ENCODE data around the gene DYNLT4.
A peak's percentile ranks its signal among the peaks of the same experiment; 100 is the strongest.

Gene DYNLT4

GRCh38 chr1:44792736-44793502 is 14.2 kb downstream of the DYNLT4 start:
- DNase-seq (ENCODE audit: extremely low read depth in 1 of 2, low read depth in 1 of 2) = no peak

GRCh38 chr1:44790968-44791801 is 16.0 kb downstream of the DYNLT4 start:
- DNase-seq (ENCODE audit: extremely low read depth in 1 of 2, low read depth in 1 of 2) = no peak

- DNase-seq (ENCODE audit: extremely low read depth in 1 of 2, low read depth in 1 of 2) = no peak
Measured at GRCh38 chr1:44788120-44788860, 18.9 kb downstream of the DYNLT4 start, which contains the start of gene BEST4. Gene BEST4, minus strand, starts transcription at chr1:44788170. Its CDS starts 465 bp downstream, at chr1:44787705.

GRCh38 chr1:44787506-44787905 is 19.6 kb downstream of the DYNLT4 start:
- no peak for DNase-seq (ENCODE audit: extremely low read depth in 1 of 2, low read depth in 1 of 2)

- no peak for DNase-seq (ENCODE audit: extremely low read depth in 1 of 2, low read depth in 1 of 2)
Measured at GRCh38 chr1:44786841-44787426, 20.2 kb downstream of the DYNLT4 start.

- peak in 1 of 2 donors; percentile 62 for DNase-seq (ENCODE audit: extremely low read depth in 1 of 2, low read depth in 1 of 2)
Measured at GRCh38 chr1:44786138-44786840, 20.9 kb downstream of the DYNLT4 start.

GRCh38 chr1:44785501-44786137 is 21.5 kb downstream of the DYNLT4 start:
- no peak for DNase-seq (ENCODE audit: extremely low read depth in 1 of 2, low read depth in 1 of 2)

GRCh38 chr1:44785029-44785380 is 22.1 kb downstream of the DYNLT4 start:
- DNase-seq (ENCODE audit: extremely low read depth in 1 of 2, low read depth in 1 of 2) = no peak

- no peak for DNase-seq (ENCODE audit: extremely low read depth in 1 of 2, low read depth in 1 of 2)
Measured at GRCh38 chr1:44784094-44785028, 22.8 kb downstream of the DYNLT4 start.

- DNase-seq (ENCODE audit: extremely low read depth in 1 of 2, low read depth in 1 of 2) = no peak
Measured at GRCh38 chr1:44783697-44784093, 23.5 kb downstream of the DYNLT4 start.

GRCh38 chr1:44780583-44781121 is 26.5 kb downstream of the DYNLT4 start:
- no peak for DNase-seq (ENCODE audit: extremely low read depth in 1 of 2, low read depth in 1 of 2)

GRCh38 chr1:44778705-44779576 is 28.2 kb downstream of the DYNLT4 start:
- DNase-seq (ENCODE audit: extremely low read depth in 1 of 2, low read depth in 1 of 2) = no peak

GRCh38 chr1:44777969-44778635 is 29.0 kb downstream of the DYNLT4 start:
- no peak for DNase-seq (ENCODE audit: extremely low read depth in 1 of 2, low read depth in 1 of 2)

- DNase-seq (ENCODE audit: extremely low read depth in 1 of 2, low read depth in 1 of 2) = no peak
Measured at GRCh38 chr1:44777547-44777946, 29.6 kb downstream of the DYNLT4 start.

- DNase-seq (ENCODE audit: extremely low read depth in 1 of 2, low read depth in 1 of 2) = no peak
Measured at GRCh38 chr1:44776730-44777068, 30.5 kb downstream of the DYNLT4 start.

GRCh38 chr1:44775930-44776729 is 31.0 kb downstream of the DYNLT4 start:
- no peak for DNase-seq (ENCODE audit: extremely low read depth in 1 of 2, low read depth in 1 of 2)
